ENCODE data around the gene GNB1L. TPM values are rescaled to one million over a fixed set of nuclear protein-coding genes. Genes with fewer than 3 reads are reported as not detected.
A peak's percentile ranks its signal among the peaks of the same experiment; 100 is the strongest.

The GNB1L gene
- polyA plus RNA-seq, 3 donors from 2014 or later, result 19.1 to 30.6 (median 20.3) TPM

DNA sequence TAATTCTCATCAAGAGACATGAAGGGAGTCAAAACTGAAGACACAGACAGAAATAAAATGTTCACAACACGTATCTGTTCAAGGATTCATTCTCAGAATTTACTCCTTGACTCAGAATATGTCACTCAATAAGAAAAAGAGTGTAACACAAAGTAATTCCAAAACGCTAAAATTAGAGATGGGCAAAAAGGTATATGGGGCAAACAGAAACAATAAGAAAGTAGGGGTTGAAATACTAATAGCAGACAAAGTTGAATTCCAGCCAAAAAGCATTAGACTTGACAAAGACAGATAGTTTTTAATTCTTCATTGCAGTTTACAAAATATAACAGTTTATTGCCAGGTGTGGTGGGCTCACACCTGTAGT is 26.7 kb downstream of the GNB1L start:
- no peak for DNase-seq
- Mint-ChIP-seq H3K4me3 (no peak overlapping the region), H3K9me3 (no peaks in the 10 kb centered on the region), H3K27me3 (ENCODE audit: low read depth in 3 of 3) (no peaks in the 10 kb centered on the region), H3K36me3 (peaks cover 0 to 4% (median 0%) of the 10 kb centered on the region in 3 donors), H3K27ac (no peak overlapping the region), H3K4me1 (no peaks in the 10 kb centered on the region)

- Mint-ChIP-seq H3K4me3 (no peak overlapping the region), H3K36me3 (peaks cover 0 to 4% (median 0%) of the 10 kb centered on the region in 3 donors), H3K4me1 (no peaks in the 10 kb centered on the region), H3K27me3 (ENCODE audit: low read depth in 3 of 3) (no peaks in the 10 kb centered on the region), H3K9me3 (no peaks in the 10 kb centered on the region), H3K27ac (no peak overlapping the region)
- no peak for DNase-seq
These were observed 27.2 kb downstream of the GNB1L start for GRCh38 chr22:19827341-19828034.

GRCh38 chr22:19826619-19826950 is 28.1 kb downstream of the GNB1L start:
- H3K27me3 Mint-ChIP-seq (ENCODE audit: low read depth in 3 of 3), result no peaks in the 10 kb centered on the region
- no peaks in the 10 kb centered on the region for H3K4me1 Mint-ChIP-seq
- no peak overlapping the region for H3K27ac Mint-ChIP-seq
- H3K4me3 Mint-ChIP-seq, result no peak overlapping the region
- no peak for DNase-seq
- no peaks in the 10 kb centered on the region for H3K9me3 Mint-ChIP-seq
- peaks cover 0 to 4% (median 0%) of the 10 kb centered on the region in 3 donors for H3K36me3 Mint-ChIP-seq

DNA sequence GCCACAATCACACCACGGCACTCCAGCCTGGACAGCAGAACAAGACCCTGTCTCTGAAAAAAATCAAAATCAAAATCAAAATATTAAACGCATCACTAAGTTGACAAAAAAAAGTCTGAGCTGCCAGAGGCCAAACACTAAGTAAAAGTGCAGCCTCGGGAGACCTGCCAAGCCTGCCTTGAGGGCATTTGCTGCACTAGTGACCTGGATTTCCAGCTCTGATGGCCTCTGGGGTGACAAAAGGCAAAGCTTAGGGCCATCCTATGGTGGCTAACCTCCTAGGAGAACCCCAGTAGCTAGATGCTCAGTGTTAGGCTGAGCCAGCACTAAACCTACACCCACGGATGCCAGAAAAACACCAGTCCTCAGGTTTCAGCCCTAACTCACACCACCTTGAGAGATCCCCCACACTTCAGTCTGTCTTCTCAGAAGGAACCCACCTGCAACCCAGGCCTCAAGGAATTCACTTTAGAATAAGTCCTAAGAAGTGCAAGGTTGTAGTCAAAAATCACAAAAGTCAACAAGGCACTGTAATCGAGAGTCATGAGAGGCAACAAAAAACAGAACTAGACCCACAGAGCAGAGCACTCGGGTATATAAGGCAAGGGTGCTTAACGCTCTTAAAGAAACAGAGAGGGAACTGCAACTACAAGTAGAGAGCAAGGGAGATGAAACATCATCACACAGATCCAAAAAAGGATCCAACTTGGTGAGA is 28.6 kb downstream of the GNB1L start:
- Mint-ChIP-seq H3K27me3 (ENCODE audit: low read depth in 3 of 3) (no peaks in the 10 kb centered on the region), H3K4me1 (no peaks in the 10 kb centered on the region), H3K36me3 (peaks cover 0 to 4% (median 0%) of the 10 kb centered on the region in 3 donors), H3K27ac (no peak overlapping the region), H3K9me3 (no peaks in the 10 kb centered on the region), H3K4me3 (no peak overlapping the region)
- DNase-seq, result no peak

GRCh38 chr22:19824926-19825339 is 29.7 kb downstream of the GNB1L start:
- Mint-ChIP-seq H3K9me3 (no peaks in the 10 kb centered on the region), H3K4me1 (no peaks in the 10 kb centered on the region), H3K4me3 (no peak overlapping the region), H3K36me3 (peaks cover 0 to 4% (median 0%) of the 10 kb centered on the region in 3 donors), H3K27ac (no peak overlapping the region), H3K27me3 (ENCODE audit: low read depth in 3 of 3) (no peaks in the 10 kb centered on the region)
- DNase-seq, result no peak

DNA sequence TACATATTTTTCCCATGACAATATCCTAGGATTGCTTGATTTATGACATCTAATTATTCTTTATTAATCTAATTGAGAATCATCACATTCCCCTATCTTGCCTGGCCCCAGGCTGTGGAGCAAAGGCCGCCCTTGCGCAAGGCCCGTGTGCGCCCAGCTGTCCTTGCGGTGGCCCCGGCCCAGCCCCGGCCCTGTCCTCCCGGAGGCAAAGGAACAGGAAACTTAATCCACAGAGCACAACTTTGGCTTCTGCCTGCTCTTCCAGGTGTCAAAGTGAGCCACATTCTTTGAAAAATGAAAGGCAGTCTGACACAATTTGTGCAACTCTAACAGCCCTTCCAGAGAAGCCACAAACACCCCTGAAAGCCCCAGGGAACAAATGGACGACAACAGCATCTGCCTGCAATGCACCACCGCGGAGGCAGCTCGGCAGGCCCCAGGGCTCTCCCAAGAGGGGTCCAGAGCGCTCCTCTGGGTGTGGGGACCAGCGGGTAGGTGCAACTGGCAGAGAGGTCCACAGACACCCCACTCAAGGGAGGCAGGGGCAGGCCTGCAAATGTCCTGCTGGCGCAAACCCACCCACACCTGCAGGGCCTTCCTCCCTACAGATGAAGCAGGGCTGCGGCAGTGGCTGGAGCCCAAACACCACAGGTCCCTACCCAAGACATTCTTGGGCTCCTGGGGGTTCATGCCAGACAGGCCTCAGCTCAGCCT is 30.3 kb downstream of the GNB1L start:
- Mint-ChIP-seq H3K4me3 (no peak overlapping the region), H3K4me1 (no peaks in the 10 kb centered on the region), H3K9me3 (no peaks in the 10 kb centered on the region), H3K27ac (no peak overlapping the region), H3K36me3 (peaks cover 0 to 4% (median 0%) of the 10 kb centered on the region in 3 donors), H3K27me3 (ENCODE audit: low read depth in 3 of 3) (no peaks in the 10 kb centered on the region)
- DNase-seq, result no peak

GRCh38 chr22:19823902-19824211 is 30.8 kb downstream of the GNB1L start:
- DNase-seq, result no peak
- no peaks in the 10 kb centered on the region for H3K27me3 Mint-ChIP-seq (ENCODE audit: low read depth in 3 of 3)
- H3K36me3 Mint-ChIP-seq, result peaks cover 0 to 4% (median 0%) of the 10 kb centered on the region in 3 donors
- peak overlapping the region in 1 of 6 donors; percentile 35 for H3K27ac Mint-ChIP-seq
- H3K4me1 Mint-ChIP-seq, result no peaks in the 10 kb centered on the region
- no peaks in the 10 kb centered on the region for H3K9me3 Mint-ChIP-seq
- H3K4me3 Mint-ChIP-seq, result no peak overlapping the region

- Mint-ChIP-seq H3K27me3 (ENCODE audit: low read depth in 3 of 3) (no peaks in the 10 kb centered on the region), H3K4me3 (no peak overlapping the region), H3K9me3 (no peaks in the 10 kb centered on the region), H3K4me1 (no peaks in the 10 kb centered on the region), H3K27ac (peak overlapping the region in 1 of 6 donors; percentile 35), H3K36me3 (peaks cover 0 to 4% (median 0%) of the 10 kb centered on the region in 3 donors)
- DNase-seq, result no peak
These were observed 31.3 kb downstream of the GNB1L start for GRCh38 chr22:19823191-19823901.

- H3K27me3 Mint-ChIP-seq (ENCODE audit: low read depth in 3 of 3), result no peaks in the 10 kb centered on the region
- no peak overlapping the region for H3K27ac Mint-ChIP-seq
- H3K4me1 Mint-ChIP-seq, result no peaks in the 10 kb centered on the region
- no peaks in the 10 kb centered on the region for H3K9me3 Mint-ChIP-seq
- peaks cover 0 to 4% (median 0%) of the 10 kb centered on the region in 3 donors for H3K36me3 Mint-ChIP-seq
- H3K4me3 Mint-ChIP-seq, result no peak overlapping the region
- DNase-seq, result no peak
These were observed 32.2 kb downstream of the GNB1L start for GRCh38 chr22:19822301-19823117.

DNA sequence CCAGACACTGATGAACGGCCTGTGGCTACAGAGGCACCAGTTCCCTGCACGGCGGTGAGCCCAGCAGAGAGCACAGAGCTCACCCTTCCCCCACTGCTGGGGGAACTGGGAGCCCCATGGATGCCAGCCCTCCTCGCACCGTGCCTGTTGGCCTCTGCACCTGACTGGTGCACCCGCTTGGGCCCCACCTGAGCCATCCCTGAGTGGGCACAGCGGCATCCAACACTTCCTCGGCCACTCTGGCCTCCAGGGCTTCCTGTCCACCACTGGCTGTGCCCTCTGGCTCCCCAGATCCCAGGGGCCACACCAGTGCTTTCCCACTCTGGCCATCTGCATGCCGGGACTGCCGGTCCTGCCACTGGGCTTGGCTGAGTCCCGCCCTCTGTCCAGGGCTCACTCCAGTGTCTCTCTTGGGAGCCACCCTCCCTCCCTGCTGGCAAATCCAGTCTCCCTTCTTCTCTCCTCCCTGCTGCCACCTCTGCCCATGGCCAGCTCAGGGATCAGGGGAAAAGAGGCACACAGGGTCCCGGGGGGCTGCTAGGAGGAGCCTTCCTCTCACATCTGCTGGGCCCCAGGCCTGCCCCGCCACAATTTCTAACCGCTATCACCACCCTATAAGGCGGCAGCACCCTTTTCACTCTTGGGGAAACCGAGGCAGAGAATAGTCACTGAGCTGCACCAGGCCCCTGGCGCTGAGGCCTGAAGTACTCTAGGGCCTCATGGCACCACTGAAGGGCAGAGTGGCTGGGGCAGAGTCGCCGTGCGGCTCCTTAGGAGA is 33.0 kb downstream of the GNB1L start:
- Mint-ChIP-seq H3K27me3 (ENCODE audit: low read depth in 3 of 3) (no peaks in the 10 kb centered on the region), H3K4me3 (no peak overlapping the region), H3K9me3 (no peaks in the 10 kb centered on the region), H3K4me1 (no peaks in the 10 kb centered on the region), H3K27ac (no peak overlapping the region), H3K36me3 (peaks cover 0 to 4% (median 0%) of the 10 kb centered on the region in 3 donors)
- no peak for DNase-seq

- no peak overlapping the region for H3K27ac Mint-ChIP-seq
- peaks cover 0 to 4% (median 0%) of the 10 kb centered on the region in 3 donors for H3K36me3 Mint-ChIP-seq
- H3K4me3 Mint-ChIP-seq, result no peak overlapping the region
- H3K4me1 Mint-ChIP-seq, result no peaks in the 10 kb centered on the region
- no peaks in the 10 kb centered on the region for H3K27me3 Mint-ChIP-seq (ENCODE audit: low read depth in 3 of 3)
- no peak for DNase-seq
- no peaks in the 10 kb centered on the region for H3K9me3 Mint-ChIP-seq
These were observed 33.7 kb downstream of the GNB1L start for GRCh38 chr22:19820880-19821522.

Data from immature natural killer cell (primary cell).